ENCODE data around the gene WDR86. TPM values are rescaled to one million over a fixed set of nuclear protein-coding genes. Genes with fewer than 3 reads are reported as not detected.

Gene WDR86
- total and polyA plus RNA-seq, 2 of the 4 experiments (the other 2 are of a cell fraction) = not detected

DNA sequence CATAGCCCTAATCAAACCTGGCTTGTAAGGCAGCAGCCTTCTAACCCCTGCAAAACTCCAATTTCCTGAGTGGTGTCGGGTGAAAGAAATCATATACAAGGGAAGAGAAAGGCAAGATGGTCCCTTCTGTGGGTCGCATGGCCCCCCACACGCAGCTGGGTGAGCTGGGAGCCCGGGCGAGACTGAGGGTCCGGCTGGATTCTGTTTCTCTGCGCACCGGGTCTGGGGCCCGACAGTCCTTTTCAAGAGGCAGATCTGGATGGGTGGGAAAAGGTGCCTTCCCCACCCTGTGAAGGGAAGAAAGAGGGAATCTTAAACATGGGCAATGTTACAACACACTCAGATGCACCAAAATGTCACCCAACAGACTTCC lies 18.5 kb downstream of the WDR86 start:
- Histone ChIP-seq H3K14ac (replicated peaks; ENCODE audit: low read depth, low read length) (no peak overlapping the region), H2AFZ (replicated peaks; ENCODE audit: low read length, poor library complexity) (no peak overlapping the region), H2BK15ac (ENCODE audit: low read depth, low read length) (no peak overlapping the region), H2AK9ac (replicated peaks; ENCODE audit: low read depth, low read length, poor library complexity) (no peak overlapping the region), H3K4me1 (ENCODE audit: control insufficient read depth, insufficient read depth, low read length) (no peaks in the 10 kb centered on the region), H3K27ac (ENCODE audit: insufficient read depth, low read length) (no peak overlapping the region), H3K4me2 (ENCODE audit: low read depth, low read length) (no peak overlapping the region), H2BK5ac (ENCODE audit: low read depth, low read length, poor library complexity, severe bottlenecking) (no peak overlapping the region), H3K23ac (ENCODE audit: low read depth, low read length) (no peak overlapping the region), H3K56ac (ENCODE audit: extremely low read depth, insufficient read depth, low read length) (no peak overlapping the region), H3K4me3 (ENCODE audit: insufficient read depth, low read depth, low read length) (no peak overlapping the region), H2AK5ac (ENCODE audit: low read depth, low read length) (no peak overlapping the region), H2BK120ac (ENCODE audit: low read depth, low read length) (no peak overlapping the region), H3K4ac (ENCODE audit: low read depth, low read length) (no peak overlapping the region), H4K8ac (ENCODE audit: low read depth in 2 of 2, low read length in 2 of 2) (no peak overlapping the region), H3K18ac (ENCODE audit: low read depth, low read length) (no peak overlapping the region), H3K79me1 (ENCODE audit: low read depth in 1 of 2, low read length in 2 of 2) (no peaks in the 10 kb centered on the region), H4K91ac (ENCODE audit: insufficient read depth, low read depth, low read length) (no peak overlapping the region), H3K36me3 (ENCODE audit: control insufficient read depth, insufficient read depth, low read length) (no peaks in the 10 kb centered on the region), H3K9me3 (ENCODE audit: control insufficient read depth, insufficient read depth, low read length) (no peaks in the 10 kb centered on the region), H4K20me1 (ENCODE audit: insufficient read depth, low read length) (no peaks in the 10 kb centered on the region), H3K27me3 (ENCODE audit: control insufficient read depth, insufficient read depth, low read length) (peaks cover 31% of the 10 kb centered on the region), H3K9ac (ENCODE audit: low read depth, low read length) (no peak overlapping the region), H4K5ac (ENCODE audit: low read depth, low read length) (no peak overlapping the region), H2BK20ac (ENCODE audit: low read depth, low read length) (no peak overlapping the region), H3K9me1 (ENCODE audit: insufficient read depth, low read length) (no peaks in the 10 kb centered on the region)
- CTCF ChIA-PET = no interaction called here
- no peak for DNase-seq
- intact Hi-C loops (cut with micrococcal nuclease) = no loop called here
- BruUV-seq (replicated peaks) = no TSS peak
- in situ Hi-C loops (cut with MboI; ENCODE audit: low sequenced_read_pairs) = no loop called here
- WGBS, 2 experiments (ENCODE audit: extremely low coverage in 2 of 2, insufficient read length in 1 of 2) = 100% methylated on average over 1 of the region's 9 CpGs; no CpG with 5 or more reads in 1 of the 2 experiments
- no peak for TF ChIP-seq NFE2L2 (IDR thresholded peaks at IDR 0.05; ENCODE audit: low read depth, low read length)
- no peak for TF ChIP-seq BHLHE40 (IDR thresholded peaks at IDR 0.05; ENCODE audit: low read depth, low read length)
- TF ChIP-seq CHD1 (IDR thresholded peaks at IDR 0.05; ENCODE audit: low read depth, low read length) = no peak
- TF ChIP-seq, protein P1, sequence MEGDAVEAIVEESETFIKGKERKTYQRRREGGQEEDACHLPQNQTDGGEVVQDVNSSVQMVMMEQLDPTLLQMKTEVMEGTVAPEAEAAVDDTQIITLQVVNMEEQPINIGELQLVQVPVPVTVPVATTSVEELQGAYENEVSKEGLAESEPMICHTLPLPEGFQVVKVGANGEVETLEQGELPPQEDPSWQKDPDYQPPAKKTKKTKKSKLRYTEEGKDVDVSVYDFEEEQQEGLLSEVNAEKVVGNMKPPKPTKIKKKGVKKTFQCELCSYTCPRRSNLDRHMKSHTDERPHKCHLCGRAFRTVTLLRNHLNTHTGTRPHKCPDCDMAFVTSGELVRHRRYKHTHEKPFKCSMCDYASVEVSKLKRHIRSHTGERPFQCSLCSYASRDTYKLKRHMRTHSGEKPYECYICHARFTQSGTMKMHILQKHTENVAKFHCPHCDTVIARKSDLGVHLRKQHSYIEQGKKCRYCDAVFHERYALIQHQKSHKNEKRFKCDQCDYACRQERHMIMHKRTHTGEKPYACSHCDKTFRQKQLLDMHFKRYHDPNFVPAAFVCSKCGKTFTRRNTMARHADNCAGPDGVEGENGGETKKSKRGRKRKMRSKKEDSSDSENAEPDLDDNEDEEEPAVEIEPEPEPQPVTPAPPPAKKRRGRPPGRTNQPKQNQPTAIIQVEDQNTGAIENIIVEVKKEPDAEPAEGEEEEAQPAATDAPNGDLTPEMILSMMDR (conservative IDR thresholded peaks at IDR 0.05; ENCODE audit: low read depth, low read length) = no peak
- no peak for TF ChIP-seq RFX5 (IDR thresholded peaks at IDR 0.05; ENCODE audit: low read depth, low read length)
- TF ChIP-seq MAFK (IDR thresholded peaks at IDR 0.05; ENCODE audit: low read depth, low read length) = no peak
- TF ChIP-seq CEBPB (IDR thresholded peaks at IDR 0.05; ENCODE audit: low read depth, low read length) = no peak
- TF ChIP-seq, protein P2, sequence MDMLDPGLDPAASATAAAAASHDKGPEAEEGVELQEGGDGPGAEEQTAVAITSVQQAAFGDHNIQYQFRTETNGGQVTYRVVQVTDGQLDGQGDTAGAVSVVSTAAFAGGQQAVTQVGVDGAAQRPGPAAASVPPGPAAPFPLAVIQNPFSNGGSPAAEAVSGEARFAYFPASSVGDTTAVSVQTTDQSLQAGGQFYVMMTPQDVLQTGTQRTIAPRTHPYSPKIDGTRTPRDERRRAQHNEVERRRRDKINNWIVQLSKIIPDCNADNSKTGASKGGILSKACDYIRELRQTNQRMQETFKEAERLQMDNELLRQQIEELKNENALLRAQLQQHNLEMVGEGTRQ (IDR thresholded peaks at IDR 0.05; ENCODE audit: low read depth, low read length) = no peak
- no peak for TF ChIP-seq SMC3 (IDR thresholded peaks at IDR 0.05; ENCODE audit: low read depth, low read length)
- no peak for TF ChIP-seq POLR2A (IDR thresholded peaks at IDR 0.05; ENCODE audit: low read depth, low read length)
- TF ChIP-seq RAD21 (IDR thresholded peaks at IDR 0.05; ENCODE audit: low read length) = no peak
- TF ChIP-seq MXI1 (IDR thresholded peaks at IDR 0.05; ENCODE audit: borderline replicate concordance, low read depth, low read length) = no peak
- TF ChIP-seq MAZ (IDR thresholded peaks at IDR 0.05; ENCODE audit: borderline replicate concordance, low read depth, low read length) = no peak
- TF ChIP-seq, protein P3, sequence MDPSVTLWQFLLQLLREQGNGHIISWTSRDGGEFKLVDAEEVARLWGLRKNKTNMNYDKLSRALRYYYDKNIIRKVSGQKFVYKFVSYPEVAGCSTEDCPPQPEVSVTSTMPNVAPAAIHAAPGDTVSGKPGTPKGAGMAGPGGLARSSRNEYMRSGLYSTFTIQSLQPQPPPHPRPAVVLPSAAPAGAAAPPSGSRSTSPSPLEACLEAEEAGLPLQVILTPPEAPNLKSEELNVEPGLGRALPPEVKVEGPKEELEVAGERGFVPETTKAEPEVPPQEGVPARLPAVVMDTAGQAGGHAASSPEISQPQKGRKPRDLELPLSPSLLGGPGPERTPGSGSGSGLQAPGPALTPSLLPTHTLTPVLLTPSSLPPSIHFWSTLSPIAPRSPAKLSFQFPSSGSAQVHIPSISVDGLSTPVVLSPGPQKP (IDR thresholded peaks at IDR 0.05; ENCODE audit: borderline replicate concordance, low read depth, low read length) = no peak
- TF ChIP-seq RCOR1 (IDR thresholded peaks at IDR 0.05; ENCODE audit: insufficient replicate concordance, low read length) = no peak
- no peak for TF ChIP-seq FOS (IDR thresholded peaks at IDR 0.05; ENCODE audit: low read depth, low read length)
- POLR2A ChIA-PET (ENCODE audit: unreplicated experiment) = no interaction called here
- no peak for ATAC-seq (ENCODE audit: low read depth)
- dilution Hi-C loops (cut with HindIII; ENCODE audit: low sequenced_read_pairs, unreplicated experiment) = no loop called here
